Suppressor macrophage (primary cell): Measurements from ENCODE around the gene PRMT6.

ENCODE experiments used
- DNase-seq, 4 experiments: peaks; one replicate each; pipeline ENCODE4 v3.0.0-alpha.2; 2020 to 2022

PRMT6 gene

GRCh38 chr1:107095647-107096046 lies 39.2 kb downstream of the PRMT6 start:
- no peak for DNase-seq

- DNase-seq = no peak
Measured at GRCh38 chr1:107096690-107097089, 40.2 kb downstream of the PRMT6 start.

- no peak for DNase-seq
Measured at GRCh38 chr1:107098961-107099360, 42.5 kb downstream of the PRMT6 start.

- DNase-seq = no peak
Measured at GRCh38 chr1:107100331-107100984, 44.0 kb downstream of the PRMT6 start.

- DNase-seq = no peak
Measured at GRCh38 chr1:107105914-107106313, 49.4 kb downstream of the PRMT6 start.
